HG03354 (cell line): ENCODE results near the gene UNC13A.
"Not testable (repeated sequence)": the region's sequence is repeated elsewhere in the genome, so short reads cannot be mapped to it uniquely, and the experiment has no call there.

Experiments
- ATAC-seq: cut with Tn5 transposase; IDR thresholded peaks from one replicate; pipeline ENCODE4 v1.9.1; 2021; ENCODE audit warnings: mild to moderate bottlenecking; ENCODE audit not compliant: unreplicated experiment, poor library complexity, severe bottlenecking

Gene UNC13A

GRCh38 chr19:17579661-17580244, 108.4 kb downstream of the UNC13A start:
- no peak for ATAC-seq

DNA sequence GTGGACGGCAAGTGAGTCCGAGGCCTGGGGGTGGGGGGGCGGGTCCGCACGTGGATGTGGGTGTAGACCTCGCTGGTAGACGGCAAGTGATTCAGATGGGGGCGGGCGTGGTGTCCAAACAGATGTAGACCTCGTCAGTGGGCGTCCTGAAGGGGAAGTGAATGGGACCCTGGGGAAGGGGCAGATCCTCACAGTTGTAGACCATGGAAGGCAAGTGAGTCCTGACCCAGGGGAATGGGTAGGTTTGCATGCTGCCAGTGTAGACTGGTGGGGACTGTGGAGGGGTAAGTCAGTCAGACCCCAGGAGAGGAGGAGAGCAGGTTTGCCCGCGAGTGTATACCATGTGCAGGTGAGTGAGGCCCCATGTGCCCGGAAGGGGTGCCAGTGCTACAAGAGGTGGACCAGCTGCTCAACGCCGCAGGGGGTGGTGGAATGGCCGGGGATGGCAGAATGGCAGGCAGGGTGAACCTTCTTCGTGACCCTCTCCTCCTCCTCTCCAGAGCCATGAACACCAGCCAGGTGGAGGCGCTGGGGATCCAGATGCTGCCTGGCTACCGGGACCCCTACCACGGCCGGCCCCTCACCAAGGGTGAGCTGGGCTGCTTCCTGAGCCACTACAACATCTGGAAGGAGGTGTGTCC, 110.6 kb downstream of the UNC13A start:
- ATAC-seq, result no peak

GRCh38 chr19:17576758-17577456, 111.2 kb downstream of the UNC13A start:
- ATAC-seq, result no peak

GRCh38 chr19:17575871-17576757, 112.0 kb downstream of the UNC13A start:
- no peak for ATAC-seq

GRCh38 chr19:17572638-17573037, 115.5 kb downstream of the UNC13A start:
- no peak for ATAC-seq

DNA sequence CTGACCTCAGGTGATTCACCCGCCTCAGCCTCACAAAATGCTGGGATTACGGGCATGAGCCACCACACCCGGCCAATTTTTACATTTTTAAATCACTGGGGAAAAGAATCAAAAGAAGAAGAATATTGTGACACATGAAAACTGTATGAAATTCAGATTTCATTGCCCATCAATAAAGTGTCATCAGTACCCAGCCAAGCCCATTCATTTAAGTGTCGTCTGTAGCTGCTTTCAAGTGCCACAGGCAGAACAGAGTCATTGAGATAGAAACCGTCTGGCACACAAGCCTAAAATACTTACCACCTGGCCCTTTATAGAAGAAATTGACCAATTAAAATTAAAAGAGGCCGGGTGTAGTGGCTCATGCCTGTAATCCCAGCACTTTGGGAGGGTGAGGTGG, 117.4 kb downstream of the UNC13A start:
- ATAC-seq, result no peak

- ATAC-seq, result not testable (repeated sequence)
These were observed 117.9 kb downstream of the UNC13A start for GRCh38 chr19:17570291-17570690.

GRCh38 chr19:17567940-17568339, 120.2 kb downstream of the UNC13A start:
- ATAC-seq, result no peak

- no peak for ATAC-seq
These were observed 122.5 kb downstream of the UNC13A start for GRCh38 chr19:17565611-17566010.

- ATAC-seq, result no peak
These were observed 123.4 kb downstream of the UNC13A start for GRCh38 chr19:17564781-17565180.

GRCh38 chr19:17562561-17562960, 125.6 kb downstream of the UNC13A start:
- no peak for ATAC-seq

GRCh38 chr19:17562097-17562496, 126.1 kb downstream of the UNC13A start:
- ATAC-seq, result no peak

GRCh38 chr19:17560205-17560595, 128.0 kb downstream of the UNC13A start:
- ATAC-seq, result no peak

DNA sequence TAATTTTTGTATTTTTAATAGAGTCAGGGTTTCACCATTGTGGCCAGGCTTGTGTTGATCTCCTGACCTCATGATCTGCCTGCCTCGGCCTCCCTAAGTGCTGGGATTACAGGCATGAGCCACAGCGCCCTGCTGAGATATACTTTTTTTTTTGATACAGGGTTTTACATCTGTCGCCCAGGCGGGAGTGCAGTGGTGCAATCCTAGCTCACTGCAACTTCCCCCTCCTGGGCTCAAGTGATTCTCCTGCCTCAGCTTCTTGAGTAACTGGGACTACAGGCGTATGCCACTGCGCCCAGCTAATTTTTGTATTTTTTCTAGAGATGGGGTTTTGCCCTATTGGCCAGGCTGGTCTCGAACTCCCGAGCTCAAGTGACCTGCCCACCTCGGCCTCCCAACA, 130.7 kb downstream of the UNC13A start:
- no peak for ATAC-seq

- no peak for ATAC-seq
These were observed 131.2 kb downstream of the UNC13A start for GRCh38 chr19:17556995-17557394.

DNA sequence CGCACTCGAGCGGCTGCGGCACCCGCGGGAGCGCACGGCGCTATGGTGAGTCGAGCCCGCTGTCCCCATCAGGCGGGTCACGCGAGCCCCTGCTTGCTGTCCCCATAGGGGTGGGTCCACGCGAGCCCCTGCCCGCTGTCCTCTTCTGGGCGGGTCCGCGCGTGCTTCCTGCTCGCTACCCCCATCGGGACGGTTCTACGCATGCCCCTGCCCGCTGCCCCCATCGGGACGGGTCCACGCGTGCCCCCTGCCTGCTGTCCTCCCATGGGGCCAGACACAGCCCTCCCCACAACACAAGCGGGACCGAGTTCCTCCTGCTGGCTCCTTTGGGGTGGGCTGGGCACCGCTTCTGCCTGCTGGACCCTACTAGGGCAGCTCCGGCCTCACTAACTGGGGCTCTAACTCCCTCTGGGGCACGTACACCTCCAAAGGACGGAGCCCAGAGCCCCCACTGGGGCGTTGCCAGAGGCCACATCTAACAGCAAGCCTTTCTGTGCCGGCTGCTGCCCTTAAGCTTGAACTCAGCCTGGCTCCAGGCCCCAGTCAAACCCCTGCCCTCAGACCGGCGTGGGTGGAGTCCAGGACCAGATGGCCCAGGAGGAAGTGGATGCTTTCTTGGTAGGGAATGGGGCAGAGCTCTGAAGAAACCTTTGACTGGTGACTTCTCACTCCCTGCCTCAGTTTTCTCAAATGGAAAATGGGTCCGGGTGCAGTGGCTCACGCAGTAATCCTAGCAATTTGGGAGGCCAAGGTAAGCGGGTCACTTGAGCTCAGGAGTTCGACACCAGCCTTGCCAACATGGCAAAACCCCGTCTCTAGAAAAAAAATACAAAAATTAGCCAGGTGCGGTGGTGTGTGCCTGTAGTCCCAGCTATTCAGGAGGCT, 132.0 kb downstream of the UNC13A start:
- peak; percentile 32 for ATAC-seq

DNA sequence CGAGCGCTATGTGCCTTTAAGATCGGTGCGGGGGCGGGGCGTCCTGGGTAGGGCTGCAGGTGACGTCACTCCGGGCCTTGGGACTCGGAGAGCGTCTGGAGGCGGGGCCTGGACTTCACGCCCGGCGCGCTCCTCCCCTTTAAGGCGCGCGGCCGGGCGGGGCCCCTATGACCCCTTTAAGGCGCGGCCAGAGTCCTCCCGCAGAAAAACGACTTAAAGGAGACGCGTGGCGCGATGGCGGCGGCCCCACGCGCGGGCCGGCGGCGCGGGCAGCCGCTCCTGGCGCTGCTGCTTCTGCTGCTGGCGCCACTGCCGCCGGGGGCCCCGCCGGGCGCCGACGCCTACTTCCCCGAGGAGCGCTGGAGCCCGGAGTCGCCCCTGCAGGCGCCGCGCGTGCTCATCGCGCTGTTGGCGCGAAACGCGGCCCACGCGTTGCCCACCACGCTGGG, 132.7 kb downstream of the UNC13A start, which contains the start of gene COLGALT1:
COLGALT1 (plus strand) TSS at position 170 of the 449 bp plus-strand sequence; CDS start at position 235, 65 bp downstream.
- peak; percentile 89 for ATAC-seq

DNA sequence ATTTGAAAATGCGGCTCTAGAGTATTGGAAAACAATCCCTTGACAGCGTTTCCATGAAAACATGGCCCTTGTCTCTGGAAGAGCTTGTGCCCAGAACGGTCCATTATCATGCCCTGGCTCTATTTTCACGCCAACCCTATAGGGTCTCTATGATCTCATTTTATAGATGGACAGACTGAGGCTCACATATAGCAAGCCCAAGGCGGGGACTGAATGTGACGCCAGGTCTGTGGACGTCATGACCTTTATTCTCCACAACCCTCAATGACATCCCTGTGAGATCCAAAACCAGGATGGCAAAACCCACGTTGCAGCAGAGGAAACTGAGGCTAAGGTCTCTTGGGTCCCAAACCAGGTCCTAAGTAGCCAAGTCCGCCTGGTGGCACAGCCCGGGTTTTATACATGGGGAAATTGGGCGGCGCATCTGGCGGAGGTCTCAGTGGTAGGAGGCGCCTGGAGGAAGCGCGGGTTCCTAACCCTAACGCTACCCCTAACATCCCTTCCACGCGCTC, 133.1 kb downstream of the UNC13A start:
- no peak for ATAC-seq

DNA sequence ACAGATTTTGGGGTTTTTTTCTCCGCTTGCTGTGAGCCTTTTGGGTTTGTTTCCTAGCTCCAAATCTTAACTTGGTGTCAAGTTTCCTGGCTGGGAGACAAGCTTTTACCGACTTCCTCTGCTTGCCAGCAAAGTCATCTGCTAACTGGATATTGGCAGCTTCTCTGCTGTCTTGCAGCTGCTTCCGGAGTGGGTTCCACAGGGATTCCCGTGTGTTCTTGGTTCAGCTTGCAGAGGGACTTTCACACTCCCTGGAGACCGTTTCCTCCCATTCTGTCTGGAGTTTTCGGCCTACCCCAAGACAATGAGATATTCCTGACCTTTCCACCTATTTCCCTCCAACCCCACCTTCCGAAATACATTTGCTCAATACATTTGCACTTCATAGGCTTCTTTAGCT, 134.9 kb downstream of the UNC13A start:
- ATAC-seq, result no peak
